DND-41 (cell line): ENCODE measurements around the gene GLYR1.

ENCODE experiments used
- ATAC-seq: fragments of 200-7000 bp; cut with Tn5 transposase; 3 replicates; pipeline ENCODE4 v1.9.1; 2021; ENCODE audit warnings: low read depth; ENCODE audit not compliant: insufficient read depth
- DNase-seq: peaks from one replicate; pipeline ENCODE4 v3.0.0-alpha.2; 2020
- H2AFZ ChIP-seq: 2 replicates; pipeline ENCODE4 v1.6.0; 2012; ENCODE audit warnings: low read depth, low read length
- H3K27ac ChIP-seq: 2 replicates; pipeline ENCODE4 v1.5.1; 2012; ENCODE audit warnings: low read length, inconsistent platforms
- H3K27me3 ChIP-seq: fragments of 200-600 bp; sonication (generic); 2 replicates; pipeline ENCODE4 v1.6.0; 2012; ENCODE audit warnings: low read length, mild to moderate bottlenecking, inconsistent platforms; ENCODE audit not compliant: insufficient read depth, poor library complexity
- H3K36me3 ChIP-seq: 2 replicates; pipeline ENCODE4 v1.5.1; 2012; ENCODE audit warnings: low read length, inconsistent platforms; ENCODE audit not compliant: insufficient read depth
- H3K4me1 ChIP-seq: 2 replicates; pipeline ENCODE4 v1.5.1; 2012; ENCODE audit warnings: mild to moderate bottlenecking, low read length; ENCODE audit not compliant: insufficient read depth
- H3K4me2 ChIP-seq: 2 replicates; pipeline ENCODE4 v1.6.0; 2012; ENCODE audit warnings: mild to moderate bottlenecking, moderate library complexity, low read length, inconsistent platforms; ENCODE audit not compliant: insufficient read depth
- H3K4me3 ChIP-seq, 2 experiments: fragments of 200-600 bp in 1 of 2; shearing (Covaris generic) in 1 of 2; 2 replicates each; pipeline ENCODE4 v1.5.1; 2012 to 2016; ENCODE audit warnings: inconsistent platforms in 2 of 2, low read length in 2 of 2, mild to moderate bottlenecking in 2 of 2, low read depth in 1 of 2, moderate library complexity in 1 of 2
- H3K79me2 ChIP-seq: 2 replicates; pipeline ENCODE4 v1.6.0; 2012; ENCODE audit warnings: low read length, inconsistent platforms; ENCODE audit not compliant: insufficient read depth
- H3K9ac ChIP-seq: 2 replicates; pipeline ENCODE4 v1.6.0; 2012; ENCODE audit warnings: low read depth, mild to moderate bottlenecking, inconsistent platforms, low read length, moderate library complexity
- H3K9me3 ChIP-seq: 2 replicates; pipeline ENCODE4 v1.5.1; 2012; ENCODE audit warnings: low read length, moderate library complexity, mild to moderate bottlenecking, inconsistent platforms; ENCODE audit not compliant: insufficient read depth, severe bottlenecking
- H4K20me1 ChIP-seq: 2 replicates; pipeline ENCODE4 v1.6.0; 2012; ENCODE audit warnings: low read length; ENCODE audit not compliant: insufficient read depth
- CTCF ChIP-seq: IDR thresholded peaks from 2 replicates; pipeline ENCODE4 v1.5.1; 2012; ENCODE audit warnings: borderline replicate concordance, low read length, moderate library complexity, mild to moderate bottlenecking; ENCODE audit not compliant: poor library complexity, severe bottlenecking; ENCODE audit errors: extremely low read depth
- EZH2 ChIP-seq: IDR thresholded peaks from 3 replicates; pipeline ENCODE4 v1.6.1; 2012; ENCODE audit warnings: borderline replicate concordance, low read depth, mild to moderate bottlenecking, moderate library complexity, low read length, inconsistent platforms; ENCODE audit not compliant: severe bottlenecking

GLYR1 gene

GRCh38 chr16:4826526-4826925 lies 20.6 kb downstream of the GLYR1 start:
- Histone ChIP-seq H3K36me3 (peaks cover 86% of the 10 kb centered on the region), H3K4me1 (no peaks in the 10 kb centered on the region), H4K20me1 (peaks cover 6% of the 10 kb centered on the region; the same call in 1 of the 2 replicates), H3K9me3 (no peaks in the 10 kb centered on the region), H3K4me3 (no peak overlapping the region), H3K27ac (no peak overlapping the region), H3K9ac (no peak overlapping the region), H3K27me3 (no peaks in the 10 kb centered on the region), H3K4me2 (no peak overlapping the region), H2AFZ (no peak overlapping the region), H3K79me2 (no peaks in the 10 kb centered on the region)
- no peak for TF ChIP-seq EZH2
- no peak for TF ChIP-seq CTCF
- DNase-seq = no peak
- no peak for ATAC-seq

- Histone ChIP-seq H2AFZ (no peak overlapping the region), H3K36me3 (peaks cover 86% of the 10 kb centered on the region), H3K4me2 (no peak overlapping the region), H3K27ac (no peak overlapping the region), H3K4me1 (no peaks in the 10 kb centered on the region), H3K4me3 (no peak overlapping the region), H3K9ac (no peak overlapping the region), H3K27me3 (no peaks in the 10 kb centered on the region), H4K20me1 (peaks cover 6% of the 10 kb centered on the region; the same call in 1 of the 2 replicates), H3K79me2 (no peaks in the 10 kb centered on the region), H3K9me3 (no peaks in the 10 kb centered on the region)
- no peak for TF ChIP-seq EZH2
- DNase-seq (no peak), ATAC-seq (no peak)
Observed at GRCh38 chr16:4825196-4825595, 21.9 kb downstream of the GLYR1 start.

GRCh38 chr16:4820652-4821051 lies 26.4 kb downstream of the GLYR1 start:
- peaks cover 10% of the 10 kb centered on the region; the same call in 1 of the 2 replicates for H4K20me1 ChIP-seq
- H3K36me3 ChIP-seq = peaks cover 83% of the 10 kb centered on the region
- TF ChIP-seq CTCF (no peak), EZH2 (no peak)
- H3K4me2 ChIP-seq = no peak overlapping the region
- no peak for DNase-seq
- H3K27ac ChIP-seq = no peak overlapping the region
- ATAC-seq = no peak
- H3K9me3 ChIP-seq = no peaks in the 10 kb centered on the region
- no peak overlapping the region for H3K9ac ChIP-seq
- H2AFZ ChIP-seq = no peak overlapping the region
- no peaks in the 10 kb centered on the region for H3K79me2 ChIP-seq
- no peaks in the 10 kb centered on the region for H3K27me3 ChIP-seq
- no peak overlapping the region for H3K4me3 ChIP-seq
- no peaks in the 10 kb centered on the region for H3K4me1 ChIP-seq

- Histone ChIP-seq H3K27me3 (no peaks in the 10 kb centered on the region), H3K4me3 (no peak overlapping the region), H3K27ac (no peak overlapping the region), H3K36me3 (peaks cover 75% of the 10 kb centered on the region), H3K4me1 (no peaks in the 10 kb centered on the region), H3K9me3 (no peaks in the 10 kb centered on the region), H3K79me2 (no peaks in the 10 kb centered on the region), H2AFZ (no peak overlapping the region), H3K9ac (no peak overlapping the region), H4K20me1 (peaks cover 4% of the 10 kb centered on the region; the same call in 1 of the 2 replicates), H3K4me2 (no peak overlapping the region)
- no peak for TF ChIP-seq CTCF
- no peak for TF ChIP-seq EZH2
- no peak for ATAC-seq
- DNase-seq = no peak
Observed at GRCh38 chr16:4814542-4815173, 32.4 kb downstream of the GLYR1 start.
